Stimulated activated CD8-positive, alpha-beta memory T cell treated with anti-CD3 and anti-CD28 coated beads, Interleukin-4, amount 100 ng/mL, for 24 hours (primary cell): Measurements from ENCODE around the gene IGF2BP2.

Experiments
- DNase-seq: peaks from one replicate; pipeline ENCODE4 v3.0.0-alpha.2; 2020; ENCODE audit warnings: low read depth

Gene IGF2BP2

GRCh38 chr3:185733980-185734724 is 90.7 kb downstream of the IGF2BP2 start:
- no peak for DNase-seq

- no peak for DNase-seq
Observed at GRCh38 chr3:185732782-185733181, 92.1 kb downstream of the IGF2BP2 start.

- no peak for DNase-seq
Observed at GRCh38 chr3:185730550-185730949, 94.3 kb downstream of the IGF2BP2 start.

- DNase-seq: no peak
Observed at GRCh38 chr3:185729337-185730055, 95.3 kb downstream of the IGF2BP2 start.

- DNase-seq: no peak
Observed at GRCh38 chr3:185728630-185729336, 96.1 kb downstream of the IGF2BP2 start.

GRCh38 chr3:185727873-185728272 is 97.0 kb downstream of the IGF2BP2 start:
- DNase-seq: no peak

- no peak for DNase-seq
Observed at GRCh38 chr3:185726254-185726967, 98.4 kb downstream of the IGF2BP2 start.

- DNase-seq: no peak
Observed at GRCh38 chr3:185724761-185725160, 100.1 kb downstream of the IGF2BP2 start.

GRCh38 chr3:185724251-185724650 is 100.6 kb downstream of the IGF2BP2 start:
- no peak for DNase-seq

GRCh38 chr3:185722881-185723280 is 102.0 kb downstream of the IGF2BP2 start:
- no peak for DNase-seq

GRCh38 chr3:185721970-185722369 is 102.9 kb downstream of the IGF2BP2 start:
- no peak for DNase-seq

GRCh38 chr3:185720326-185720725 is 104.5 kb downstream of the IGF2BP2 start:
- no peak for DNase-seq

- no peak for DNase-seq
Observed at GRCh38 chr3:185718736-185719593, 105.9 kb downstream of the IGF2BP2 start.

- DNase-seq: no peak
Observed at GRCh38 chr3:185717627-185718402, 107.0 kb downstream of the IGF2BP2 start.

GRCh38 chr3:185717121-185717520 is 107.7 kb downstream of the IGF2BP2 start:
- DNase-seq: no peak

GRCh38 chr3:185716436-185717108 is 108.3 kb downstream of the IGF2BP2 start:
- DNase-seq: no peak

GRCh38 chr3:185715091-185715490 is 109.8 kb downstream of the IGF2BP2 start:
- no peak for DNase-seq

- no peak for DNase-seq
Observed at GRCh38 chr3:185714085-185714484, 110.8 kb downstream of the IGF2BP2 start.

GRCh38 chr3:185713015-185713414 is 111.8 kb downstream of the IGF2BP2 start:
- DNase-seq: no peak

- DNase-seq: no peak
Observed at GRCh38 chr3:185712337-185712736, 112.5 kb downstream of the IGF2BP2 start.
